Right cardiac atrium (tissue), 5 donors: ENCODE results near the gene ZNF567. TPM values are rescaled to one million over a fixed set of nuclear protein-coding genes. Genes with fewer than 3 reads are reported as not detected.

Source experiments
- ATAC-seq, 2 donors: fragments of 200-7000 bp; cut with Tn5 transposase; one replicate each; pipeline versions ENCODE4 v1.8.0 to v1.9.1; 2020; ENCODE audit warnings: moderate library complexity in 2 of 2, mild to moderate bottlenecking in 1 of 2
- DNase-seq, 3 donors: peaks; one replicate each; pipeline ENCODE4 v3.0.0-alpha.2; 2020
- H3K27ac ChIP-seq: one replicate; pipeline ENCODE4 v1.5.1; 2013; ENCODE audit warnings: mild to moderate bottlenecking, low read length, control low read depth, moderate library complexity
- H3K27me3 ChIP-seq: one replicate; pipeline ENCODE4 v1.6.1; 2013; ENCODE audit not compliant: control insufficient read depth, insufficient read depth
- H3K4me1 ChIP-seq: one replicate; pipeline ENCODE4 v1.6.1; 2013; ENCODE audit warnings: low read length; ENCODE audit not compliant: control insufficient read depth, insufficient read depth
- H3K4me3 ChIP-seq: one replicate; pipeline ENCODE4 v1.5.1; 2013; ENCODE audit warnings: low read length, control low read depth
- H3K9me3 ChIP-seq: one replicate; pipeline ENCODE4 v1.6.1; 2013; ENCODE audit warnings: low read length; ENCODE audit not compliant: control insufficient read depth
- WGBS: extraction: QIAGEN DNeasy Blood & Tissue Kit; methylation state at CpG from one replicate; pipeline ENCODE4 v1.1.7; 2013; 5-methylcytosine and 5-hydroxymethylcytosine counted together
- intact Hi-C, 4 donors: fragments of 100-400 bp; cut with DNase I; formaldehyde crosslinking; loops; one replicate each; pipeline versions ENCODE4 v1.11.0 to v1.14.0; 2022 to 2023
- long read RNA-seq, 4 donors: library from polyadenylated mRNA; unstranded; transcript quantifications; one replicate each; pipeline ENCODE4 v2.0.0, GENCODE V29; 2020 to 2021
- polyA plus RNA-seq: library from polyadenylated mRNA; stranded (reverse); fragments of 200-250 nt; gene quantifications from one replicate; pipeline ENCODE4 v1.2.3, GENCODE V29; 2013
- total RNA-seq, 4 donors: library from RNA; stranded (reverse); fragmentation: NEBNext Ultra II Directional; extraction: Animal tissue kit (Norgen Biotek cat#: 25700); gene quantifications; one replicate each; pipeline ENCODE4 v1.2.1, GENCODE V29; 2021
- donor health status: healthy with polysubstance abuse.
- donor health status: DM: no; HTN: yes; CAD: no.
- donor health status: DM: no; HTN: no; CAD: no.
- donor health status: DM: no; HTN: yes; CAD: no; lungs with severe emphysema.
- donor health status: DM: yes; HTN: yes; CAD: no.

Gene ZNF567
- total RNA-seq (1 to 10 TPM; 4.0 to 5.8 (median 5.3) TPM), polyA plus RNA-seq (2.4 TPM)
- long read RNA-seq, donor 1, partial matches to known transcripts, result 1 of 8 reads
- long read RNA-seq, donor 1, other reads (novel, unspliced or antisense), result 4 of 8 reads
- long read RNA-seq, donor 2, partial matches to known transcripts, result 0 of 2 reads
- long read RNA-seq, donor 2, other reads (novel, unspliced or antisense), result 2 of 2 reads
- long read RNA-seq, donor 3, partial matches to known transcripts, result 0 of 7 reads
- long read RNA-seq, donor 3, other reads (novel, unspliced or antisense), result 7 of 7 reads
- long read RNA-seq, donor 4, partial matches to known transcripts, result 2 of 5 reads
- long read RNA-seq, donor 4, other reads (novel, unspliced or antisense), result 3 of 5 reads

DNA sequence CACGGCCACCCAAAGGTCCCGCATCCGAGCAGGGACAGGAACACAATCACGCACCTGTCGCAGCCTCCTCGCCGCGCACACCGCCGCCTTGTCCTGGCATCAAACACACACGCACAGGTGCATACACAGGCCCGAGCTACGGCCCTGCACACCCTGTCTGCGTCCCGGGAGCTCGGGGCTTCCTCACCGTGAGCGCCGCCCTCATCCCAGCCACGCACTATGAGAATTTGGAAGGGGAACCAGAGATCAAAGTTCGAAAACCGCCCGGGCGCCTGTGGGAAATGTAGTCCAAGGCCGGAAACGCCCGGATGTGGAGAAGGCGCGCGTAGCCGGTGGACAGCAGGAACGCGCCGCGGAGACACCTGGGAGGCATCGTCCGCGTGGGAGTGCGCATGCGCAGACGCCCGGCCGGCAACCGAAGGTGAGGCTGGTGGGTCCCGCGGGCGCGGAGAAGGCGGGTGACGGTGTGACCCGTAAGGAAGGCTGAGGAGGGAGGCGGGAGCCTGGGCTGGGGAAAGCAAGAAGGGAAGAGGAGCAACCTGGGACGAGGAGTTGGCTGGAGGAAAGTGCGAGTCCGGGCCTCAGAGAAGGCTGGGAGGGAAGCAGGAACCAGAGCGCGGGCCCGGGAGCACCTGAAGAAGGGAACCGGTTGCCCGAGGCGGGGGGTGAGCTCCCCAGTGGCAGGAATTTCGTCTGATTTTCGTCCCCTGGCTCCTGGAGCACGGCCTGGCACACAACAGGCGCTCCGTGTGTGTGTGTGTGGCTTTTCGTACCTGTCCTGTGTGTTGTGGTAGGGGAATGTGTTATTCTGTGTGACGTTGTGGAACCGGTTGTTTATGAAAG is at the start of gene ZNF567:
TSS of gene ZNF567 (plus strand) at position 399 of the 843 bp plus-strand sequence. CDS start 7,256 bp downstream, outside the sequence.
- WGBS, result under 1% methylated on average over 69 of the region's 69 CpGs
- Histone ChIP-seq H3K27me3 (no peaks in the 10 kb centered on the region), H3K4me1 (peaks cover 5% of the 10 kb centered on the region), H3K9me3 (no peaks in the 10 kb centered on the region), H3K27ac (peak within 1 kb of the TSS; percentile 61), H3K4me3 (peak within 1 kb of the TSS; percentile 61)
- peak; percentile 98 to 99 (median 99) for DNase-seq
- peak; percentile 99 to 100 for ATAC-seq
- intact Hi-C loops, result no loop called here

DNA sequence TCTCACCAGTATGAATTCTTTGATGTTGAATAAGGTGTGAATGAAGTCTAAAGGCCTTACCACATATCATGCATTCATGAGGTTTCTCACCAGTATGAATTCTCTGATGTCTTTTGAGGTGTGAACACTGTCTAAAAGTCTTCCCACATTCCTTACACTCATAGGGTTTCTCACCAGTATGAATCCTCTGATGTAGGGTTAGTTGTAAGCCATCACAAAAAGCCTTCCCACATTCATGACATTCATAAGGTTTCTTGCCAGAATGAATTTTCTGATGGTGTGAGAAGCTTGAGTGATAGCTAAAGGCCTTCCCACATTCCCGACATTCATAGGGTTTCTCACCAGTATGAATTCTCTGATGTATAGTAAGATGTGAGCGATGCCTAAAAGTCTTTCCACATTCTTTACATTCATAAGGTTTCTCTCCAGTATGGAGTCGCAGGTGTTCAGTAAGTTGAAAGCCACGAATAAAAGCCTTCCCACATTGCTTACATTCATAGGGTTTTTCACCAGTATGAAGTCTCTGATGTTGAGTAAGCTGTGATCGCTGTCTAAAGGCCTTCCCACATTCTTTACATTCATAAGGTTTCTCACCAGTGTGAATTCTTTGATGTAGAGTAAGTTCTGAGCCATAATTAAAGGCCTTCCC is 48.4 kb upstream of the ZNF567 start:
- WGBS, result 95% methylated on average over 5 of the region's 5 CpGs
- no peak for DNase-seq
- Histone ChIP-seq H3K4me1 (no peaks in the 10 kb centered on the region), H3K27ac (no peak overlapping the region), H3K27me3 (no peaks in the 10 kb centered on the region), H3K4me3 (no peak overlapping the region), H3K9me3 (peaks cover 26% of the 10 kb centered on the region)
- intact Hi-C loops, result loop anchor here in 1 of 4 donors (10.0 kb wide), 1 partner anchor 86 kb away; no protein-coding TSS in a partner anchor
- no peak for ATAC-seq

DNA sequence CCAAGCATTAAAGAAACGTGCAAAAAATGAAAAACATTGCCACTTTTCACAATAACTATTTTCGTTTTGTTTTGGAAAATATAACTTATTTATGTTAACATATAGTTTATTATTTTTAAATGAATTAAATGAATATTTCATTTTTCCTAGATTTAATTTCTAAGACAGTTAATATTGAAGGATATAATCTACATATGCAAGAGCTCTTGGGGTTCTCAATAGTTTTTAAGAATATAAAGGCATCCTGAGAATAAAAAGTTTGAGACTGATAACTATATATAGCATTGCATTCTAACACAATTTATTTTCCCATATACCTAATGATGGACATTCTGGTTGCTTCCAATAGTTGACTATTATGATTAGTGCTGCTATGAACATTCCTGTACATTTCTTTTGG is 40.7 kb upstream of the ZNF567 start:
- Histone ChIP-seq H3K4me1 (no peaks in the 10 kb centered on the region), H3K27ac (no peak overlapping the region), H3K27me3 (no peaks in the 10 kb centered on the region), H3K9me3 (peaks cover 22% of the 10 kb centered on the region), H3K4me3 (no peak overlapping the region)
- intact Hi-C loops, result no loop called here
- DNase-seq (no peak), ATAC-seq (no peak)
- WGBS, result 95% methylated on average over 2 of the region's 2 CpGs

DNA sequence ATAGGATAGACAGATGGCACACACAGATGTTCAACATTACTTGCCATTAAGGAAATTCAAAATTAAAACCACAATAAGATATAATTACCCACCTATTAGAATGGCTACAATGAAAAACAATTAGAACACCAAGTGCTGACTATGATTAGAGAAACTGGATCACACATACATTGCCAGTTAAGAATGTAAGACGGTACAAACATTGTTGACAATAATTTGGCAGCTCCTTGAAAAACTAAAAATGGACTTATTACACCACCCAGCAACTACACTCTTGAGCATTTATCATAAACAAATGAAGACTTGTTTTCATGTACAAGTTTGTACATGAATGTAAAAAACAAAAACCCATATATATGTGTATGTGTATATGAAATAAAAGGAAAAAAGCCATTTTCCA is 34.5 kb upstream of the ZNF567 start:
- DNase-seq (no peak), ATAC-seq (no peak)
- WGBS, result 58% methylated on average over 1 of the region's 1 CpG
- Histone ChIP-seq H3K9me3 (peaks cover 13% of the 10 kb centered on the region), H3K27ac (no peak overlapping the region), H3K4me3 (no peak overlapping the region), H3K4me1 (no peaks in the 10 kb centered on the region), H3K27me3 (no peaks in the 10 kb centered on the region)
- intact Hi-C loops, result no loop called here

DNA sequence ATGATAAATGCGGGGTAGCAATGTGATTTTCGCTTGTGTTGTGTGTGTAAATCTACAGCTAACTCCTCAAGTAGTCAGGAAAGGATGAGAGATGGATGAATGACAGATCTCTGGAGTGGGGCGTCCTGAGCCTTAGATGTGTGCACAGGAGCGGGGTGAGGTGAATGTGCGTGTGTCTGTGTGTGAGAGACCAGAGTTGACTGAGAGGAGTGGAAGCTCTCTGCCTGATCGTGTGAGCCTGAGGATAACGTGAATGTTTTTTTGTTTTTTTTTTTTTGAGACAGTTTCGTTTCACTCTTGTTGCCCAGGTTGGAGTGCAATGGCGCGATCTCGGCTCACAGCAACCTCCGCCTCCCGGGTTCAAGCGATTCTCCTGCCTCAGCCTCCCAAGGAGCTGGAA is 21.6 kb upstream of the ZNF567 start:
- H3K27ac ChIP-seq, result no peak overlapping the region
- ATAC-seq, result no peak
- no peaks in the 10 kb centered on the region for H3K9me3 ChIP-seq

DNA sequence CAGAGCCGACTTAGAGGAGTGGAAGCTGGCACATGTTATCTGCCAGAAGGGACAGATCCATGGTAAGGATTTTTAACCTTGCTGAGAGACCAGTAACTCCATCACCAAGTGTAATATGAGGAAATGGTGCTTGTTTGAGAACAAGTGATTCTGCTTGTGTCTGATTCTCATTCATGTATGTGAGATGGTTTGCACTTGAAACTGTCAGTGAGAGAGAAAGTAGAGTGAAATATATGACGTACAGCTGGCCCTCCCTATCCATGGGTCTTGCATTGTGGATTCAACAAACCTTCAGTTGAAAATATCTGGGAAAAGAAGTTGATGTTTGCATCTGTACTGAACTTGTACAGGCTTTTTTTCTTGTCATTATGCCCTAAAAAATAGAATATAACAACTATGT is 18.8 kb upstream of the ZNF567 start:
- DNase-seq, result no peak
- no peaks in the 10 kb centered on the region for H3K27me3 ChIP-seq
- H3K9me3 ChIP-seq, result no peaks in the 10 kb centered on the region
- no peak for ATAC-seq
- H3K4me1 ChIP-seq, result no peaks in the 10 kb centered on the region
- intact Hi-C loops, result no loop called here
- no peak overlapping the region for H3K27ac ChIP-seq
- no peak overlapping the region for H3K4me3 ChIP-seq
- 68% methylated on average over 2 of the region's 2 CpGs for WGBS

More for the DNA sequence above, 21.6 kb upstream of the ZNF567 start:
- Histone ChIP-seq H3K4me1 (no peaks in the 10 kb centered on the region), H3K27me3 (no peaks in the 10 kb centered on the region), H3K4me3 (peak overlapping the region; percentile 78)
- WGBS, result 57% methylated on average over 14 of the region's 14 CpGs
- intact Hi-C loops, result no loop called here
- no peak for DNase-seq

DNA sequence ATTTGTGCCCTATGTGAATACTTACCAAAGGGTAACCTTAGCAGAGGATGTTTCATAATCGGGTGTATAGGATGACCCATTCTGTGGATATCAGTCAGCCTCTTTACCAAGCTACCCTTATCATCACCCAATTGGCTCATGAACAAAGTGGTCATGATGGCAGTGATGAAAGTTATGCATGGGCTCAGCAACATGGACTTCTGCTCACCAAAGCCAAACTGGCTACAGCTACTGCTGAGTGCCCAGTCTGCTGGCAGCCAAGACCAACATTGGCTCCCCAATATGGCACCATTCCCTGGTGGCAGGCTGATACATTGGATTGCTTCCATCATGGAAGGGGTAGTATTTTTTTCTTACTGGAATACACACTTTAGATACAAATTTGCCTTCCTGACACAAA is 15.0 kb upstream of the ZNF567 start:
- no peak for DNase-seq
- WGBS, result 83% methylated on average over 1 of the region's 1 CpG
- intact Hi-C loops, result no loop called here
- H3K27me3 ChIP-seq, result no peaks in the 10 kb centered on the region
- peak in 1 of 2 donors; percentile 14 for ATAC-seq
- no peak overlapping the region for H3K27ac ChIP-seq
- H3K4me1 ChIP-seq, result no peaks in the 10 kb centered on the region
- H3K9me3 ChIP-seq, result no peaks in the 10 kb centered on the region
- no peak overlapping the region for H3K4me3 ChIP-seq

DNA sequence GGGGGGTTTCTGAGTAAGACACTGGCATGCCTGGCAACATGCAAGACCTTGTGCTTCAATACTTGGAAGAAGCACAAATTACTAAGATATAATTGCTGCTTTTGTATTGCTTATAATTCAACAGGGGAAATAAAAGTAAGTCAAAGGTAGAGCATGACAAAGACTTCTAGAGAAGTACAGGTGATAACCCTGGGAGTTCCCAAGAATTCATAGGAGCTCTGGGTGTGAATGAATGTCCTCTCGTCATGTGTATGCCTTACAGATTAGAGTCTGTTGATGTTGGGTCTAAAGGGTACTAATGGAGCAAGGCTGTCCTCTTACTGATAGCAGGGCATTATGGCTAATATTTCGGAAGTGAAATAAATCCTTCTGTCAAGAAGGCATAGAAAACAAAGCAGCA is 13.2 kb upstream of the ZNF567 start:
- H3K4me1 ChIP-seq, result no peaks in the 10 kb centered on the region
- intact Hi-C loops, result no loop called here
- DNase-seq (no peak), ATAC-seq (no peak)
- no peak overlapping the region for H3K27ac ChIP-seq
- 98% methylated on average over 2 of the region's 2 CpGs for WGBS
- H3K4me3 ChIP-seq, result no peak overlapping the region
- H3K27me3 ChIP-seq, result no peaks in the 10 kb centered on the region
- no peaks in the 10 kb centered on the region for H3K9me3 ChIP-seq

DNA sequence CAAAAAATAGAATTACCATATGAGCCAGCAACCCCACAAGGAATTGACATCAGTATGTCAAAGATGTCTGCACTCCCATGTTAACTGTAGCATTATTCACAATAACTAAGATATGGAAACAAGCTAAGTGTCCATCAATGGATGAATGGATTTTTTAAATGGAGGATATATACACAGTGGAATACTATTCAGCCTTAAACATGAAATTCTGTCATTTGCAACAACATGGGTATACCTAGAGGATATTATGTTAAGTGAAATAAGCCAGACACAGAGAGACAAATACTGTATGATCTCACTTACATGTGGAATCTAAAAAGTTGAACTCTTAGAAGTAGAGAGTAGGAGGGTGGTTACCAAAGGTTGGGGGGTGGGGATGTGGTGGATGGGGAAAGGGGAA is 8.0 kb upstream of the ZNF567 start:
- H3K4me3 ChIP-seq, result no peak overlapping the region
- H3K27ac ChIP-seq, result no peak overlapping the region
- intact Hi-C loops, result no loop called here
- ATAC-seq (no peak), DNase-seq (no peak)
- no peaks in the 10 kb centered on the region for H3K9me3 ChIP-seq
- no peaks in the 10 kb centered on the region for H3K27me3 ChIP-seq
- H3K4me1 ChIP-seq, result no peaks in the 10 kb centered on the region

DNA sequence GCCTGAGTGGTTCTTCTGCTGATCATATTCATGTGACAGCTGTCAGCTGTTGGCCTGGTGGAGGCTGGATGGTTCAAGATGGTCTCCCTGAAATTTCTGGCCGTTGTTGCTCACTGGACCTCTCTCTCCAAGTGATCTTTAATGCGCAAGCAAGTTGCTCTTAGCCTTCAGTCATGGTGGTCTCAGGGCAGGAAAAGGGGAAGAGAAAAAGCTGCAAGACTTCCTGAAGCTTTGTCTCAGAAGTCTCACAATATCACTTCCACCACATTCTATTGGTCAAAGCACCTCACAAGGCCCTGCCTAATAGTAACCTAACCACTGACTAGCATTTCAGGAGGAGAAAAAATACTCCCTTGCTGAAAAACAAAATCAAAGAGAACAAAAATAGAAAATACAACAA is 1.6 kb upstream of the ZNF567 start:
- 93% methylated on average over 2 of the region's 2 CpGs for WGBS
- intact Hi-C loops, result no loop called here
- Histone ChIP-seq H3K4me3 (no peak overlapping the region), H3K27me3 (no peaks in the 10 kb centered on the region), H3K27ac (no peak overlapping the region), H3K9me3 (no peaks in the 10 kb centered on the region), H3K4me1 (peaks cover 5% of the 10 kb centered on the region)
- DNase-seq, result no peak
- no peak for ATAC-seq
